HCT116 (cell line): ENCODE results near the gene ZBTB8A.

Experiments
- EZH2 ChIP-seq: fragments of 200-600 bp; sonication (generic); IDR thresholded peaks from 2 replicates; pipeline ENCODE4 v1.6.1; 2017; ENCODE audit warnings: antibody characterized with exemption, mixed run types
- JUND ChIP-seq: IDR thresholded peaks from 2 replicates; pipeline ENCODE4 v1.6.1; 2012
- POLR2AphosphoS5 ChIP-seq: IDR thresholded peaks from 2 replicates; pipeline ENCODE4 v1.6.1; 2011; ENCODE audit warnings: mild to moderate bottlenecking, low read depth, low read length, moderate library complexity

- TF ChIP-seq EZH2 (no peak), JUND (no peak), POLR2AphosphoS5 (no peak)
Observed at GRCh38 chr1:32619701-32620485, 80.7 kb downstream of the ZBTB8A start.
